Measurements from ENCODE around the gene UPF1.

GRCh38 chr19:18852648-18853047 lies 20.9 kb downstream of the UPF1 start:
- TF ChIP-seq SUZ12 (IDR thresholded peaks at IDR 0.05; ENCODE audit: extremely low read depth, insufficient read depth, insufficient read length) (no peak), YY1 (IDR thresholded peaks at IDR 0.05; ENCODE audit: insufficient read depth, insufficient read length) (no peak), ZNF274 (IDR thresholded peaks at IDR 0.05; ENCODE audit: low read depth, low read length) (no peak)

Measured in NT2/D1 (cell line).